Measurements from ENCODE around the gene ARMH3. TPM values are rescaled to one million over a fixed set of nuclear protein-coding genes. Genes with fewer than 3 reads are reported as not detected.
"Not testable (repeated sequence)": the region's sequence is repeated elsewhere in the genome, so short reads cannot be mapped to it uniquely, and the experiment has no call there.

ARMH3 gene
- total RNA-seq, 1 donor from 2014 or later: 23.2 TPM

DNA sequence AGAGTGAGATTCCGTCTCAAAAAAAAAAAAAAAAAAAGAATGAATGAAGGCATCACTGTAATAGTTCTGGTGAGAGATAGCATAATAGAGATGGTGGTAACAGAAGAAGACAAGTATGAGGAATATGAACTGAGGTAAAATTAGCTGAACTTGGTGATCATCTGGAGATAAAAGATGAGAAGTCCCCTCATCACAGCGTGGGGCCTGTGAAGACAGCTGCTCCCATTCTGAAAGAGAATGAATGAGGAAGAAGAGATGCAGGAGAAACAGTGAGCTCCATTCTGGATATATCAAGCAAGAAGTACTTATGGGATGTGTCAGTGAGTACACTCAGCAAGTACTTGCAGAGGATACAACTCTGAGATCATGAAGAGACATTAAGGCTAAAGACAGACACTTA is 28.7 kb downstream of the ARMH3 start:
- no peak for DNase-seq
- no peaks in the 10 kb centered on the region for H3K4me1 Mint-ChIP-seq
- no peak overlapping the region for H3K4me3 Mint-ChIP-seq
- H3K27ac Mint-ChIP-seq: no peak overlapping the region
- no peaks in the 10 kb centered on the region for H3K27me3 Mint-ChIP-seq
- intact Hi-C loops (cut with micrococcal nuclease): no loop called here
- peaks cover 45% of the 10 kb centered on the region for H3K36me3 Mint-ChIP-seq (ENCODE audit: low read depth)
- no peaks in the 10 kb centered on the region for H3K9me3 Mint-ChIP-seq

DNA sequence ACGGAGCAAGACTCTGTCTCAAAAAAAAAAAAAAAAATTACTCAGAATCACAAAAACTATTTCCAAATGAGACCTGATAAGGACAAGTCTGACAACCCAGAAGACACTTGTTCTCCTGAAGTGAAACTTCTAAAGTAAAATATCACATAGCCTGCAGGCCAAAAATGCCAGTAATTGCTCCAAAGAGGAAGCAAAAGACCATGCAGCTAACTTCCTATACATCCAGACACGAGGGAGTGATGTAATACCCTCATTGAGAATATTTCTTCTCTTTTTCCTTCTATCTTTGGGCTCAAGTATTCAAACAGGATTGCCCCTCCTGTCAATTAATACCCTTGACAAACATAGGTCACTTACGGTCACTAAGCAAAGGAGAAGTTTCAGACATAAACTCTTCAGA is 31.2 kb downstream of the ARMH3 start:
- no peak for DNase-seq
- Mint-ChIP-seq H3K27me3 (no peaks in the 10 kb centered on the region), H3K9me3 (peaks cover 3% of the 10 kb centered on the region), H3K27ac (no peak overlapping the region), H3K4me1 (no peaks in the 10 kb centered on the region), H3K36me3 (ENCODE audit: low read depth) (peaks cover 50% of the 10 kb centered on the region), H3K4me3 (no peak overlapping the region)
- intact Hi-C loops (cut with micrococcal nuclease): no loop called here

DNA sequence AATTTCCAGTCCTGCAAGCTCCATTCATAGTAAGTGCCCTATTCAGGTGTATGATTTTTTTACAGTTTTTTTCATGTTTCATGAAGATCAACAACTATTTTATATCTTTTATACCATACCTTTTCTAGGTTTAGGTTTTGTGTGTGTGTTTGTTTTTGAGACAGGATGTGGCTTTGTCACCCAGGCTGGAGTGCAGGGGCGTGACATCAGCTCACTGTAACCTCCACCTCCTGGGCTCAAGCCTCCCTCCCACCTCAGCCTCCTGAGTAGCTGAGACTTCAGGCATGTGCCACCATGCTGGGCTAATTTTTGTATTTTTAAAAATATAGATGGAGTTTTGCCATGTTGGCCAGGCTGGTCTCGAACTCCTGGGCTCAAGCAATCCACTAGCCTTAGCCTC is 35.0 kb downstream of the ARMH3 start:
- Mint-ChIP-seq H3K4me3 (no peak overlapping the region), H3K27ac (no peak overlapping the region), H3K4me1 (no peaks in the 10 kb centered on the region), H3K27me3 (no peaks in the 10 kb centered on the region), H3K36me3 (ENCODE audit: low read depth) (peaks cover 41% of the 10 kb centered on the region), H3K9me3 (peaks cover 3% of the 10 kb centered on the region)
- intact Hi-C loops (cut with micrococcal nuclease): no loop called here
- DNase-seq: peak; percentile 64

DNA sequence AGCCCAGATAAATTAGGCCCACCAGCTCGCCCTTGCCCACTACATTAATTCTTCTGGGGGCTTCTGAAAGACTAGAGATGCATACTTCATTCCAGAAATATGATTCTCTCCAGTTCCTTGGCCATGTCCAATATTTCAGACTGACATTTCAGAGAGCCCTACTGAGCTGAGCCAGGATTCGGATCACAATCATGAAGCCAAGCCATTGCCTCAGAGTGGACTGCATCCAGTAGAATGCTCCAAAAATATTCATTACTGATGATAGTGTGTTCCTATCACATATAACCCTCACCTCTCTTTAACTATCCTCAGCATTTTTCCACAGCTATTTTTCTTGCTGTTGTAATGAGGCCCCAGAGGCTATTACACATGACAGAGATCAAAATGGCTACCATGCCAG is 38.7 kb downstream of the ARMH3 start:
- intact Hi-C loops (cut with micrococcal nuclease): no loop called here
- DNase-seq: no peak
- H3K36me3 Mint-ChIP-seq (ENCODE audit: low read depth): peaks cover 33% of the 10 kb centered on the region
- no peak overlapping the region for H3K27ac Mint-ChIP-seq
- peaks cover 3% of the 10 kb centered on the region for H3K9me3 Mint-ChIP-seq
- H3K4me1 Mint-ChIP-seq: no peaks in the 10 kb centered on the region
- no peaks in the 10 kb centered on the region for H3K27me3 Mint-ChIP-seq
- no peak overlapping the region for H3K4me3 Mint-ChIP-seq

DNA sequence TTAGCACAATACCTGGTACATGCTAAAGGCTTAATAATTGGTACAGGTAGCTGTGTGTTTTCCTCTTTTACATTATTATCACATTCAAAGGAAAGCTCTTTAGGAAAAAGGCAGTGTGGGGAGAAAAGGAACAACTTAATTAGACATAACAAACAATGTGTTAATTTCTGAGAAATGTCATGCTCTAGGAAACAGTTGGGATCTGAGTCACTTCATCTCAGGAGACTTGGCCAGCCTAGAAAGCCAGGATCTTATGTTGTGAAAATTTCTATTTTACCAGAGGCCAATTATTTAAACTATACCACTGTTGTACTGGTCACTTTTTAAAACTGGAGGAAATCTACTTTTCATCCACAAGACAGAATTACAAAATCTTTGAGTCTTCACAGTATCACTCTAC is 39.6 kb downstream of the ARMH3 start:
- Mint-ChIP-seq H3K4me1 (no peaks in the 10 kb centered on the region), H3K36me3 (ENCODE audit: low read depth) (peaks cover 27% of the 10 kb centered on the region), H3K27me3 (no peaks in the 10 kb centered on the region), H3K9me3 (peaks cover 3% of the 10 kb centered on the region), H3K27ac (no peak overlapping the region), H3K4me3 (no peak overlapping the region)
- DNase-seq: no peak
- intact Hi-C loops (cut with micrococcal nuclease): no loop called here

DNA sequence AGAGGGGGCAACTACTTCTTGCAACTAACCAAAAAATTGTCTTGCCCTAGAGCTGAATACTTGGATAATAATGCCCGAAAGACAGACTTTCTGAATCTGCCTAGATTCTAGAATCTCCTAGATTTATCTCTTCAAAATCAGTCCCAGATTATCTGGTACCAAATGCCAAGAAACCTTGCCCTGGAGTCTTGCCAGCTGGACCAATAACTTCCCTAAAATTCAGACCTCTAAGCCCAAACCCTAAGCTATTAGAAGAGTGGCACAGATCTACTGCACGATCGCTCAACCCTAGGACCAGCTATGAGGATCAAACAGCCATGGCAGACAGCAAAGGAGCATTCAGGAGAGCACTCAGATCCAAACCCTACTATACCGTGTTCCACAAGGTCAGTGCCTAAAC is 45.0 kb downstream of the ARMH3 start:
- no peaks in the 10 kb centered on the region for H3K4me1 Mint-ChIP-seq
- no peak overlapping the region for H3K27ac Mint-ChIP-seq
- no peaks in the 10 kb centered on the region for H3K27me3 Mint-ChIP-seq
- no peaks in the 10 kb centered on the region for H3K9me3 Mint-ChIP-seq
- peaks cover 25% of the 10 kb centered on the region for H3K36me3 Mint-ChIP-seq (ENCODE audit: low read depth)
- intact Hi-C loops (cut with micrococcal nuclease): loop anchor here (1.0 kb wide), 2 partner anchors 122 to 171 kb away; no protein-coding TSS in a partner anchor
- no peak for DNase-seq
- no peak overlapping the region for H3K4me3 Mint-ChIP-seq

DNA sequence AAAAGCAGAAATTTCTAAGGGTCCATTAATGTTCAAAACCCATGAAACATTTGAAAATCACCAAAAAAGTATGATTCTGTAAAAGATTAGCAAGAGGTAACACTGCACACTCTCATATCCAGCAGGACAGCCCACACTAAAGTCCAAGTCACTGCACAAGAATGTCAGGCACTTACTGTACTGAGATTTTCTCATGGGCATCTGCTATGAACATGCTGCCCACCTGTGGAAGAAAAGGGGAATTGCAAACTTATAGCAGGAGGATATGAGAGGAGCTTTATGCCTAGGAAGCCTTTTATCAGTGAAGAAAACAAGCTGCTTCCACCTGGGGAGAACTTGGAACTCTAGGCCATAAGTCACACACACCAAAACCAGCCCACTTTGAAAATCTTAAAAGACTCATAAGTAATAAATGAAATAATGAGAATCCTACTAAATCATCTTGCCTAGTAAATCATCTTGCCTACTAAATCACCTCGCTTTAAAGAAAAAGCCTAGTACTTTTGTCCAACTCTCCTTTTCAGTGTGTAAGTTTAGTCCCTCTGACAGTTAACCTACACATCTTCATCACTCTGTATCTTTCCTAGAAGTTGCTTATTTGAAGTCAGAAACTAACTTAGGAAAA is 46.1 kb downstream of the ARMH3 start:
- Mint-ChIP-seq H3K9me3 (no peaks in the 10 kb centered on the region), H3K4me3 (no peak overlapping the region), H3K4me1 (peaks cover 2% of the 10 kb centered on the region), H3K27ac (no peak overlapping the region), H3K27me3 (no peaks in the 10 kb centered on the region), H3K36me3 (ENCODE audit: low read depth) (peaks cover 32% of the 10 kb centered on the region)
- intact Hi-C loops (cut with micrococcal nuclease): loop anchor here (1.0 kb wide), 2 partner anchors 121 to 170 kb away; no protein-coding TSS in a partner anchor
- peak; percentile 85 for DNase-seq

DNA sequence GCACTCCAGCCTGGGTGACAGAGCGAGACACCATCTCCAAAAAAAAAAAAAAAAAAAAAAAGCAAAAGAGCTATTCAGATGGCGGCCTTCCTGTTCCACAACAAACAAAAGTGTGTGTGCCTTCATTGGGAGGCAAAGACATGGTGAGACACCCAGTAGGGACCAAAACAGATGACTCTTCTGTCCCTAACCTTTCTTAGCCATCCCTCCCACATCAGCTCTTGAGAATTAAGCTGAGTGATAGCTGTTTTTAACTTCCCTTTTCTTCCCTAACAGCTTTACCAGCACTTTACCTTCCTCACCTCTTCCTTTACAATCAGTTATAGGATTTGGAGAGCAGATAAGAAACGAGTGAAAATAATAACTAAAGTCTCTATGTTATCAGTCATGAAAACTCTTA is 48.2 kb downstream of the ARMH3 start:
- no peak for DNase-seq
- no peaks in the 10 kb centered on the region for H3K27me3 Mint-ChIP-seq
- peaks cover 31% of the 10 kb centered on the region for H3K36me3 Mint-ChIP-seq (ENCODE audit: low read depth)
- peaks cover 8% of the 10 kb centered on the region for H3K4me1 Mint-ChIP-seq
- no peak overlapping the region for H3K4me3 Mint-ChIP-seq
- no peaks in the 10 kb centered on the region for H3K9me3 Mint-ChIP-seq
- H3K27ac Mint-ChIP-seq: no peak overlapping the region
- intact Hi-C loops (cut with micrococcal nuclease): no loop called here

DNA sequence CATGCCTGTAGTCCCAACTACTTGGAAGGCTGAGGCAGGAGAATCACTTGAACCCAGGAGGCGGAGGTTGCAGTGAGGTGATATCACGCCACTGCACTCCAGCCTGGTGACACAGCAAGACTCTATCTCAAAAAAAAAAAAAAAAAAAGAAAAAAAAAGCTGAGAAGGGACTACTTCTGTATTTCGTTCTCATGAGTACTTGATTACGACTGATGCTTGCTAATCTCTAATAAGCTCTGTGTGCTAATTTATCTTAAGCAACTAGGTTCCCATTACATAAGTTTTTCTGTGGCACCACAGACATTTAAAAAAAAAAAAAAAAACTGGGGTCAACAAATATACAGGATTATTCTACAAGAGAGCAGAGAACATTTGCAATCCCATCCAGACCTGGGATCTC is 48.9 kb downstream of the ARMH3 start:
- intact Hi-C loops (cut with micrococcal nuclease); H3K9me3 Mint-ChIP-seq; H3K27ac Mint-ChIP-seq; H3K4me3 Mint-ChIP-seq; H3K27me3 Mint-ChIP-seq; DNase-seq: not testable (repeated sequence)
- Mint-ChIP-seq H3K4me1 (peaks cover 12% of the 10 kb centered on the region), H3K36me3 (ENCODE audit: low read depth) (peaks cover 35% of the 10 kb centered on the region)

DNA sequence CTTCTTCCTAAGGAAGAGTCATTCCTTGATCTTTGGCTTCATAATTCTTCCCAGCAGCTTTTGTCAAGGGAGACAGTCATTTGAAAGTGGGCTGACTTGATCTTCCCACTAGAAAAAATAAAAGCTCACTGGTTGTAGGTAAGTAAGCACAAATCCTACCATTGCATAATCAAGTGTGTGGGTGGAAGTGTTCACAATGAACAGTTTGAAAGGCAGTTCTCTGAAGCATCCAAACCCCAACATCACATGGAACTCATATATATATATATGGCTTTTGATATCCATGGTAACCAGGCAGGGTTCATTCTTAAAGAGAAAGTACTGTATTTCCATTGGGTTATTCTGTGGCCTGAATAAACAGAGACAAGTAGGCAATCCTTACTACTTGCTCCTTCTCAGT is 51.6 kb downstream of the ARMH3 start:
- H3K27ac Mint-ChIP-seq: no peak overlapping the region
- H3K4me1 Mint-ChIP-seq: peaks cover 22% of the 10 kb centered on the region
- H3K4me3 Mint-ChIP-seq: no peak overlapping the region
- intact Hi-C loops (cut with micrococcal nuclease): no loop called here
- H3K36me3 Mint-ChIP-seq (ENCODE audit: low read depth): peaks cover 36% of the 10 kb centered on the region
- DNase-seq: no peak
- H3K9me3 Mint-ChIP-seq: no peaks in the 10 kb centered on the region
- H3K27me3 Mint-ChIP-seq: no peaks in the 10 kb centered on the region

DNA sequence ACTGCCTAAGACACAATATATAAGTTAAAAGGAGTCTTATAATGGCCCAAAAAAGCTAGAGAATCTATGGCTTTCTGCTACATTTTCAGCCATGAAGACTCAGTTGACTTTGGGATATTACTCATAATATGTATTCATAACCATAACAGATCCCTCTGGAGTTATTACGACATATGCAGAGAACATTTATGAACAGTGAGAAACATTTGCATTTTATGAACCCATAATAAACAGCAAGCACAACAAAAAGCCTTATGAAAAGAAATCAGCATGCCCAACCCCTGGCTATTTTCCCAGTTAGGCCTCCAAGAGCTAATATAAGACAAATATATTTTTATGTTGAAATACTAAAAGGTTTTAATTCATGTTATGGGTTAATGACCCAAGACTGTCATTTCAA is 52.4 kb downstream of the ARMH3 start:
- Mint-ChIP-seq H3K4me3 (no peak overlapping the region), H3K27me3 (no peaks in the 10 kb centered on the region), H3K27ac (no peak overlapping the region), H3K9me3 (no peaks in the 10 kb centered on the region), H3K4me1 (peaks cover 22% of the 10 kb centered on the region), H3K36me3 (ENCODE audit: low read depth) (peaks cover 37% of the 10 kb centered on the region)
- intact Hi-C loops (cut with micrococcal nuclease): no loop called here
- no peak for DNase-seq

DNA sequence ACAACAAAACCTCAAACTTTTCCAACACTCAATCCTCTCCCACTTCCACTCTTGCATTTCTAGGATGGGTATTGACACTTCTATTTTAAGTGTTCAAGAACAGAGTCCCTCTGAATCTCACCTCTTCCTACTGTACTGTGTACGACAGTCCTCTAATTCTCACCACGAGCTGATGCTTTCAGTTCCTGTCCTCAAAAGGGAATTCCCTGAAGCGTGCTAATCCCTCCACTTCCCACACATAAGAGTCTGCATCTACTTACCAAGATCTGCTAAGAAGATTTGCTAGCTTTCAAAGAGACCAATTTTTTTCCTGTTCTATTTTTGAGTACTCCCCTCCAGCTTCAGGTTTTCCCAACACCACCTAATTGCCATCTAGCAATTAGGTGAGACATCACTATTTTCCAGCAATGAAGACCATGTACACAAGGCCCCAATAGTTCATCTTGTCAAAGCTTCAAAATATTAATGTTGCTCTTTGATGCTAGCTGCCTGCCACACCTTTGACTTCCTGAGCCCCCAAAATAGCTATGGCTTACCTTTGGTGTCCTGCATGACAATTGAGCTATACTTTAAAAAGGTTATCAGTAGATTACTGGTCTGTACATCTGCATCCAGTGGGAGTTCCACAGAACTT is 54.4 kb downstream of the ARMH3 start:
- H3K27ac Mint-ChIP-seq: peak overlapping the region; percentile 48
- H3K36me3 Mint-ChIP-seq (ENCODE audit: low read depth): peaks cover 37% of the 10 kb centered on the region
- intact Hi-C loops (cut with micrococcal nuclease): loop anchor here (1.0 kb wide), 1 partner anchor 12 kb away; no protein-coding TSS in a partner anchor
- H3K9me3 Mint-ChIP-seq: no peaks in the 10 kb centered on the region
- no peak overlapping the region for H3K4me3 Mint-ChIP-seq
- peaks cover 22% of the 10 kb centered on the region for H3K4me1 Mint-ChIP-seq
- DNase-seq: no peak
- no peaks in the 10 kb centered on the region for H3K27me3 Mint-ChIP-seq

DNA sequence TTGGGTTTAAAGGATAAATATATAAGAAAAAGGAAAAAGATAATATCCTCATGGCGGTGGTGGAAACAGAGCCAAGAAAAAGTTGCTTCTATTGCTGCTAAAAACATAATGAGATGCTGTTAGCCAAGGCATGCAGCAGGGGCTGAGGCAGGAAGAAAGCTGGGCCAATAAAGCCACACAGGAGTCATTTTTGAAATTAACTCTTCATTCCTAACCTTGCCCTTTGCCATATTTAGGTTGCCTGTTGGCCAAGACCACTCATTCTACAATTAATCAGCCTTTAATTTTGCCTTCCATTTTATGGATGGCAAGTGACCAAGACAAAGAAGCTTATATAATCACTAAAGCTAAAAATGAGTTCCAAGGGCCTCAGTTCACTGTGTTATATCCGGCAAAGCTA is 58.2 kb downstream of the ARMH3 start:
- no peak overlapping the region for H3K27ac Mint-ChIP-seq
- no peak overlapping the region for H3K4me3 Mint-ChIP-seq
- H3K9me3 Mint-ChIP-seq: no peaks in the 10 kb centered on the region
- intact Hi-C loops (cut with micrococcal nuclease): no loop called here
- H3K4me1 Mint-ChIP-seq: peaks cover 16% of the 10 kb centered on the region
- no peak for DNase-seq
- H3K27me3 Mint-ChIP-seq: no peaks in the 10 kb centered on the region
- H3K36me3 Mint-ChIP-seq (ENCODE audit: low read depth): peaks cover 38% of the 10 kb centered on the region

DNA sequence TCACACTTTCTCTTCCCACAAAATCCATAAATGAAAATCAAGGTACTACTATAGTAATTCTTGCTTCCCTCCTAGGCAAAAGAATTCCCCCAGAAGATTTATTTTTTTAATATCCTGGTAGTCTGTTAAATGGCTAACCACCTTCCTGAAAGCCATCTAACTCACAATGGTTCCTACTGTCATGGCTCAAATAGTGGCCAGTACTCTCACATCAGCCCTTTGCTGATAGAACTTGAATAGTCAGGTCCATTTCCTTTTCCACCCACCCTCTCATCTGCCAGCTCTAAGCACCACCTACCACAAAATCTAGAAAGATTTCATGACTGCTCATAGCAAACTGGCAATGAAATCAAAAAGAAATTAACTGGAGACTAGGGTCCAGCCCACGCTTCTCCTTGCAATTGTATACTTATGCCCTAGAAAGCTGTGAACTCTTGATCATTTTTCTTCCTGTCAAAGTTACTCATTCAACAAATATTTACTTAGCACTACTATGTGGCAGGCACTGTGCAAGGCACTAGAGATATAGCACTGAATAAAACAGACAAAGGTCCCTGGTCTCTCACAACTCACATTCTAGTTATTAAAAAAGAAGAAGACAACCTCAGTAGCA is 60.4 kb downstream of the ARMH3 start:
- peaks cover 2% of the 10 kb centered on the region for H3K4me1 Mint-ChIP-seq
- H3K9me3 Mint-ChIP-seq: no peaks in the 10 kb centered on the region
- no peak overlapping the region for H3K4me3 Mint-ChIP-seq
- no peak for DNase-seq
- H3K36me3 Mint-ChIP-seq (ENCODE audit: low read depth): peaks cover 41% of the 10 kb centered on the region
- H3K27ac Mint-ChIP-seq: no peak overlapping the region
- H3K27me3 Mint-ChIP-seq: no peaks in the 10 kb centered on the region
- intact Hi-C loops (cut with micrococcal nuclease): no loop called here
